ENCODE measurements around the gene TMEM131. TPM values are rescaled to one million over a fixed set of nuclear protein-coding genes. Genes with fewer than 3 reads are reported as not detected.

The TMEM131 gene
- total RNA-seq, 2 experiments from 2014 or later: 17.4 to 32.3 TPM

- DNase-seq (ENCODE audit: low spot score): no peak
- Histone ChIP-seq H3K4me1 (ENCODE audit: insufficient read depth, low read length, poor library complexity, severe bottlenecking) (no peaks in the 10 kb centered on the region), H3K79me2 (ENCODE audit: insufficient read depth, low read depth, low read length) (no peaks in the 10 kb centered on the region), H3K4me3 (ENCODE audit: low read depth, low read length, poor library complexity, severe bottlenecking) (no peak overlapping the region), H3K36me3 (ENCODE audit: insufficient read depth, low read length) (no peaks in the 10 kb centered on the region), H3K9me2 (ENCODE audit: insufficient read depth, low read length) (no peaks in the 10 kb centered on the region), H2AFZ (ENCODE audit: low read length) (no peak overlapping the region), H3K27ac (ENCODE audit: low read depth, low read length, poor library complexity, severe bottlenecking) (no peak overlapping the region), H3K9me3 (ENCODE audit: low read length) (no peaks in the 10 kb centered on the region), H4K20me1 (ENCODE audit: insufficient read depth, low read length) (no peaks in the 10 kb centered on the region), H3K4me2 (ENCODE audit: low read length) (no peak overlapping the region)
- BruUV-seq (replicated peaks): no TSS peak
- ChIA-PET POLR2A (interaction anchor here (1.5 kb wide), 1 partner anchor 21 kb away, joined by 3 read pairs; no protein-coding TSS in a partner anchor), CTCF (ENCODE audit: unreplicated experiment) (interaction anchor here (0.9 kb wide), 1 partner anchor 40 kb away, joined by 3 read pairs; no protein-coding TSS in a partner anchor)
- no peak for TF ChIP-seq CTCF (conservative IDR thresholded peaks at IDR 0.05; ENCODE audit: low read length)
- TF ChIP-seq EZH2phosphoT487 (IDR thresholded peaks at IDR 0.05; ENCODE audit: borderline replicate concordance, low read depth, low read length): no peak
- intact Hi-C loops (cut with micrococcal nuclease; ENCODE audit: unreplicated experiment): loop anchor here (2.0 kb wide), 1 partner anchor 645 kb away; no protein-coding TSS in a partner anchor
Measured at GRCh38 chr2:97739893-97740245, 255.9 kb downstream of the TMEM131 start.

GRCh38 chr2:97739020-97739892 is 256.5 kb downstream of the TMEM131 start:
- intact Hi-C loops (cut with micrococcal nuclease; ENCODE audit: unreplicated experiment): no loop called here
- no peak overlapping the region for H3K27ac ChIP-seq (ENCODE audit: low read depth, low read length, poor library complexity, severe bottlenecking)
- no peaks in the 10 kb centered on the region for H3K4me1 ChIP-seq (ENCODE audit: insufficient read depth, low read length, poor library complexity, severe bottlenecking)
- no peak overlapping the region for H2AFZ ChIP-seq (ENCODE audit: low read length)
- no peaks in the 10 kb centered on the region for H4K20me1 ChIP-seq (ENCODE audit: insufficient read depth, low read length)
- H3K4me2 ChIP-seq (ENCODE audit: low read length): no peak overlapping the region
- H3K9me3 ChIP-seq (ENCODE audit: low read length): no peaks in the 10 kb centered on the region
- DNase-seq (ENCODE audit: low spot score): no peak
- TF ChIP-seq EZH2phosphoT487 (IDR thresholded peaks at IDR 0.05; ENCODE audit: borderline replicate concordance, low read depth, low read length) (no peak), CTCF (conservative IDR thresholded peaks at IDR 0.05; ENCODE audit: low read length) (no peak)
- H3K4me3 ChIP-seq (ENCODE audit: low read depth, low read length, poor library complexity, severe bottlenecking): no peak overlapping the region
- ChIA-PET CTCF (ENCODE audit: unreplicated experiment) (interaction anchor here (0.9 kb wide), 1 partner anchor 40 kb away, joined by 3 read pairs; no protein-coding TSS in a partner anchor), POLR2A (no interaction called here)
- no peaks in the 10 kb centered on the region for H3K9me2 ChIP-seq (ENCODE audit: insufficient read depth, low read length)
- BruUV-seq (replicated peaks): no TSS peak
- H3K36me3 ChIP-seq (ENCODE audit: insufficient read depth, low read length): no peaks in the 10 kb centered on the region
- H3K79me2 ChIP-seq (ENCODE audit: insufficient read depth, low read depth, low read length): no peaks in the 10 kb centered on the region
